Stimulated activated CD8-positive, alpha-beta memory T cell treated with anti-CD3 and anti-CD28 coated beads, Interleukin-7, amount 100 ng/mL, for 1 hour (primary cell): ENCODE results near the gene CGNL1.

Experiments used
- DNase-seq, 2 donors: peaks; one replicate each; pipeline ENCODE4 v3.0.0-alpha.2; 2020; ENCODE audit warnings: low read depth in 2 of 2

The CGNL1 gene

DNA sequence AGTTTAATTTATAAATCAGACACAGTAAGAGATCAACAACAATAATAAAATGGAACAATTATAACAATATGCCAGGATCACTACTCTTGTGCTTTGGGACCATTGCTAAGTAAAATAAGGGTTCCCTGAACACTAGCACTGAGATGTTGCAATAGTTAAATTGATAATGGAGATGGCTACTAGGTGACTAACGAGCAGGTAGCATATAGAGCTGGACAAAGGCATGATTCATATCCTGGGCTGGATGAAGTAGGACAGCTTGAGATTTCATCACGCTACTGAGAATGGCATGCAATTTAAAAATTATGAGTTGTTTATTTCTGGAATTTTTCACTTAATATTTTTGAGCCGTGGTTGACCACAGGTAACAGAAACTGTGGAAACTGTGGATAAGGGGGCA is 194.7 kb downstream of the CGNL1 start:
- no peak for DNase-seq

DNA sequence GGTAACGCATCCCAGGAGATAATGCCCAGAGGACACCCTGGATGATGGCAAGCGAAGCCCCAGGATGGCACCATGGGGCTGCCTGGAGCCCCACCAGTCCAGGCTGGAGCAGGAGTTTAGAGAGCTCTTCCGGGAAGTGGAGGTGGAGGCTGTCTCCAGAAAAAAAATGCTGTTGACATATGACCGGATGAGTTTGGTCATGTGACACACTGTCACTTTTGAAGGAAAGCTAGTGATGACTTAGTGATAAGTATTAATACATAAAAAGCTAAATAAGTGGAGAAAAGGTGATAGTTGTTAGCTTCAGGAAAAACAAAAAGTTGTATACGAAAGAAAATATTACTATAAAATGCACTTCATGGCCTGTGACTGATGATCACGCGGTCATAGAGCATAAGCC is 195.4 kb downstream of the CGNL1 start:
- no peak for DNase-seq

DNA sequence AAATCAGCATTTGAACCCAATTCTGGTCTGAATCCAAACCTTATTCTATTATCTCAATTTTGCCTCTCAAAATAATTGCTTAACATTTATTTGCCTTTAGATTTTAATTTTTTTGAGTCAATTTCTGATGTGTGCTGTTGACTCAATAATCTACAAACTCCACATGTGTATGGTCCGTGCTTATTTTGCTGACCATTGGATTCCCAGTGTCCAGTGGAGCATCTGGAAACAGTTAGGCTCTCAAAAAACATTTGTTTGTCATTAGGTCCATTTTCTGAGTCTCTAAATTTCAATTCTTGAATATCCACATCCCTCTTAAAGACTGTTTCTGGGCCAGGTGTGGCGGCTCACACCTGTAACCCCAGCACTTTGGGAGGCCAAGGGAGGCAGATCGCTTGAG is 196.2 kb downstream of the CGNL1 start:
- DNase-seq = no peak

DNA sequence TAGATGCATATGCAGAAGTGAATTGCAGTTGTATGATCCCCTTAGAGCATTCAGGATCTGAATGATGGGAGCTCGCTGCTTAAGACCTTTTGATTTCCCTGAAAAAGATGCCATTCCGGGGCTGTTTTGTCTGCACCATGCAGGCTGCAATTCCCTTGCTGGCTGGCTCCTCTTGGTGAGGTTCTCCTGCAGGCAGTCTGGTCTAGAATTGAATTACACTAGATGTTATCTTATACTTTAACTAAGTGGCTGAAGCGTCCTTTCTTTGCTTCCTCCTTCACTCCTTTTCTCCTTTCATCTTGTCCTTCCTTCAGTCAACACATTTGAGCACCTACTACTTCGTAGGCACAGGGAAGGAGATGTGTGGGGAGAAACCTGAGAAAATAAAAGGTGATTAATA is 196.8 kb downstream of the CGNL1 start:
- DNase-seq = no peak

DNA sequence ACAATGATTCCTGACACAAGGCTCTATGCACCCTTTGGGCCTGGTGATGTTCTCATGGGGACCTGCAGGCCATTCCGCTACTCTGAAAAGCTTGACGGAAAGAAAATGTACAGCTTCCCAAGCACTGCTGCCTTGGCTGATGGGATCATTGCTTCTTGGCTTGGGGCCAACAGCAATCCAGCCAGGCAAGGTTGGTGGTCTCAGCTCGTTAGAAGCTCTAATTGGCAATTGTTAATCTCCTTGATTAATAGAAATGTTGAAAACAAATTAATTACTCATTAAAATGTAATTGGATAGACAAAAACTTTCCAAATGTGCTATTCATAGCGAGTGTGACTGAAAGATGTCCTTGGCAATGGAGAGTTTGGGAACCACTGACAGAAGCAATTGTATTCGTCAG is 199.1 kb downstream of the CGNL1 start:
- no peak for DNase-seq

DNA sequence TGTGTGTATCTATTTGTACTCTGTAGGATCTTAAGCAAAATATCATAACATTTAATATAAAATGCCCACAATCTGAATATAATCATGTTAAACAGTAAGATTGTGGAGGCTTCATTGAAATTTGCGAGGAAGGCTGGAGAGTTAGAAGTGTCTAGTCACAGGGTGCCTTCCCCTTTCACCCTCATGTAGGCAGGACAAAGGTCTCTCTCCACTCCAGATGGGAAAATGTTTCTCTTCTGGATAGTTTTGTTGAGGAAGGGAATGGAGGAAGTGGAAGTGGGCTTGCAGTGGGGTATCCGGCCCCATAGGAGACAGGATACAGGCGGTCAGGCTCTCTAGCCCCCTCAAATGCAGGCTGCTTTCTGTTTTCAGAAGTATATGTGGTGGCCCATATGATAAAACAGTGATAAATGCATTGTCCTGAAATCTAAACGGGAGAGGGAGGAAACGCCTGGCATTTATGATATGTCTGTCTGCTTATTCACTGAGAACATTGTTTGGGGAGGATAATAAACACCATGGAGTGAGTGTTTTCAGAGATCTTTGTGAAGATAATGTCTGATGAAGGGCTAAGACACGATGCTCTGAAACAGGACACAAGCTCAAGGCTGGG is 202.1 kb downstream of the CGNL1 start:
- DNase-seq = no peak

DNA sequence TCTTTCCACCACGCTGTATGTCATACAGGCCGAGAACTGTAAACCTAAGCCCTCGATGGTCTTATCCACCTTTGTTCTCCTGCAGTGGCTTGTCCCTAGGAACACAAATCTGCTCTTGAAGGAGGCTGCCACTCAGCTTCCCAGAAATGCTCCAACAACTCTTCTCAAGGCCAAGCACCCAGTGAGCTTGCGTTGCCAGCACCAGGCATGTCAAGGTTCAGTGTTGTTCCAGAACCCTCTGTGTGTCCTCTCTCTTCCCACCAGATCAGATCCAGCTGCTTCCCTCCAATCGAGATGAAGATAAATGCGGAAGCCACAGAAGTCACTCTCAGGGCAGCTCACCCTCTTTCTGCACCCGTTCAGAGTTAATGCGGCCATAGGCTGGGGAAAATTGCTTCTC is 204.1 kb downstream of the CGNL1 start:
- no peak for DNase-seq

DNA sequence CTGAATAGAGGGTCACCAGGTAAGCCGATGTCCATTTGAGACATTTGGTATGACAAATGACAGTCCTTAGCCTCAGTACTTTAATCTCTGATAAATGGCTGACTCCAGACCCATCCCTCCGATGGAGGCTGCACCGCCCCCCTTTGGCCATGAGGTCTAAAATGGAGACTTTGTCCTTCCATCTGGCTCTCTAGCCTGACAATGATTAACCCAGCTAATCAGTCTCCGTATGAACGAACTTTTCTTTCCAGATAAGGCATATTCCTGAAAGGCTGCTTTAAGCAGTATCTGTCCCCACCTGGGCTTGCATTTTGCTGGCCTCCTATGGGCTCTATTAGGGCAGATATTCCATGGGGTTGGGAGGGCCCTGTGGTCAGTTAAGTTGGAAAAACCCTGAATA is 204.6 kb downstream of the CGNL1 start:
- DNase-seq = no peak

DNA sequence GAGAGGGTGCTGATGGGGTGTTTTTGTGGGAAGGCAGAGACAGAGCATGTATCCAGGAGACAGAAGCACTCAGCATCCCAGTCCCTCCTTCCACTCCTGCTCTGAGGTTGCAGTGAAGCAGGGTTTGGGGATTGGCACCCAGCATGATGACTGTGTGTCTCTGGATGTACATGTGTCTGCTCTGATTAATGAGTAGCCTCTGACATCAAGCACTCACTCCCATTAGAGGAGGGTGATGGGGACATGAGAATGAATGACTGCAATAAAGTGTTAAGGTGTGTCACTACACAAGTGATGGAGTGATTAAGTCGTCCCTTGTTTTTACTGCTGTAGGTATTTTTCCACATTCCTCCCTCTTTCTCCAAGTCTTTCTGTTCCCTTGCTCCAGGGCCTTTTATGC is 205.8 kb downstream of the CGNL1 start:
- no peak for DNase-seq

DNA sequence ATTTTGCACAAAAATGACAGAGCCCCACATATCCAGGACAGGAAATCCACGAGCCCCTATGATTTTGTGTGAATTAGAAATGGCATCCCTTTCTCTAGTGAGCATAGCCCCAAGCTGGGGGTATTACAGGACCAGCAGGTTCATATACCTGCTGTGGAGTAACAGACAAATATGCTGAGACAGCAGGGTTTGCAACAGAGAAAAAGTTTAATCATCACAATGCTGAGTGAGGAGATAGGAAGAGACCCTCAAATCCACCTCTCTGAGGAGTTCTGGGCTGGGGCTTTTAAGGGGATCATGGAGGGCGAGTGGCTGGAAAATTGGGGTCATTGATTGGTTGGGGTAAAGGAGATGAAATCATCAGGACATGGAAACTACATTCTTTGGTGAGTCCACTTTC is 207.0 kb downstream of the CGNL1 start:
- DNase-seq = no peak

DNA sequence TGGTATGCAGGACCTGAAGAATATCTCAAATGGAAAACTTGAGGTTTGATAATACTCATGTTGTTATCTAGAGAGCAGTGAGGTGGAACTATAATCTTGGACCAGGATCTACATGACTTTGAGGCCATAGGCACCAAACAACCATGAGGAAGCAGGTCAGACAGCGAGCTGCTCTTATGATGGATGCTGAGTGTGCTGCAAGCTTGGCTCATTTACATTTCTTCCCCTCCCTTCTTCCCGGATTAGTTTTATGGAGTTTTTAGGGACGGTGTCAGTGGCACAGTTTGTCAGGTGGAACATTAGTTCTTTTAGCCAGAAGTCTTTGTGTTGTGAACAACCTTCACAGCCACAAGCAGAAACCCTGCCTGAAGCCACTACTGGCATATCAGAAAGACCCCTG is 207.4 kb downstream of the CGNL1 start:
- DNase-seq = no peak

DNA sequence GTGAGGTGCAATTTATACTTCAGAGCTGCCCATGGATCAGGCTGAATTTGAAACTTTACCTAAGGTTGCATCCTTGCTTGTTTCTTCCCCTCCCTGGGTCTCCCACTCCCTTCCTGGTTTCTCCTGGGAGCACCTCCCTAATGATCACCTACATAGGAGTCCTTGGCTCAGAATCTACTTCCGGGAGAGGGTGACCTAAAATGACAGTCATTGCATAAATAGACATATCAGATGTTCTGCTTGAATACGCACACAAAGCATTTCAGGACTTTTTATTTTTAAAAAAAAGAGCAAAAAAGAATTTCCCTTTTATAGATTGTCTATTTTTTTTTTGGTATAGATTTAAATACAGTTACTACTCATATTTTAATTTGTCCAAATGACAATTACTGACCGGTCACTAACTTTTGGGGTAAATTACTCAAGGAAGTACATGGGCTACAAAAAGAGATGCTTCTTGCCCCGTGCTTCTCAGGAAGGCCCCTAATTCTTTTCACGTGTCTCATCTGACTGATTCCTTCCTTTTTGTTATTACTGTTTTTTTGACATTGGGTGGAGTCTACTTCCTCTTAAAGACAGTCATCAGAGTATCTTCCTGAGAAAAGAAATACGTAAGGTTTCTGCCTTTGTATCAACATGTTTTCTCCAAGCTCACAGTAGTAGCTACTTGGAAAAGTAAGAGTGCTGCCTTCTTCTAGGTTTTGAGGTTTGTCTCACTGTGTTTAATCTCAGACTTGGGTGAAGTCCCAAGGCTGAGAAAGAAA is 210.5 kb downstream of the CGNL1 start:
- DNase-seq = no peak

DNA sequence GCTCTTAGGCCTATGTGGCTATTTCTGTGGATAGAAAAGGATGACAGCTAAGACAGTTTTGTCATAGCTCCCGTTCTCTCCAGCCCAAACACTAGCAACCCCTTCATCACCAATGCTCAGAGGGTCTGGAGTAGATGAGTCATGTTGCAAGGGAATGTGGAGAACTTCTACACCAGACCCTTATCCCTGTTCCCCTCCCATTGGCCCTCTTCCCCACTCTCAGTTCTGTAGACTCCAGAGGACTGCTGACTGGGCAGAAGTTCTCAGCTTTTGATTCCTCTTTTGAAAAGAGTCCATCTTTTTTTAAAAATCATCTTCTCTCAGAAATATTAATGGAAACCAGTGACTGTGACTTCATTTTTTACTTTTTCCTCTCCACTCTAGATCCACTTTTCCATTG is 213.0 kb downstream of the CGNL1 start:
- no peak for DNase-seq

DNA sequence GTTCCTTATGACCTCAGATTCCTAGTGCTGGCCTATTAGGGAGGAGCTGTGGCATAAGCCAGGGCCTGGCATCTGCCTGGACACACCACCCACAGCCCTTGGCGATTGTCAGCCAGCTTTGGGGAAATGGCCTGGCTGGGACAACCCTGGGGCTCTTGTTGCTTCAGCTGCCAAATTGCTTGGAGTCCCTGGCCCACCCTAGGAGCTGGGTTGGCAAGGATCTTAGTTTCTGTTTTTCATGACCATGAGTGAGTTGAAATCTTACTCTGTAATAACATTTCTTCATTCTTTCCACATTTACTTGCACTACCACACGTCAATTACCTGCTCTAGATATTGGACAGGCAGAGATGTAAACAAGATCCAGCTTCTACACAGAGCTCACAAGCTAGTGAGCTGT is 213.4 kb downstream of the CGNL1 start:
- DNase-seq = no peak

DNA sequence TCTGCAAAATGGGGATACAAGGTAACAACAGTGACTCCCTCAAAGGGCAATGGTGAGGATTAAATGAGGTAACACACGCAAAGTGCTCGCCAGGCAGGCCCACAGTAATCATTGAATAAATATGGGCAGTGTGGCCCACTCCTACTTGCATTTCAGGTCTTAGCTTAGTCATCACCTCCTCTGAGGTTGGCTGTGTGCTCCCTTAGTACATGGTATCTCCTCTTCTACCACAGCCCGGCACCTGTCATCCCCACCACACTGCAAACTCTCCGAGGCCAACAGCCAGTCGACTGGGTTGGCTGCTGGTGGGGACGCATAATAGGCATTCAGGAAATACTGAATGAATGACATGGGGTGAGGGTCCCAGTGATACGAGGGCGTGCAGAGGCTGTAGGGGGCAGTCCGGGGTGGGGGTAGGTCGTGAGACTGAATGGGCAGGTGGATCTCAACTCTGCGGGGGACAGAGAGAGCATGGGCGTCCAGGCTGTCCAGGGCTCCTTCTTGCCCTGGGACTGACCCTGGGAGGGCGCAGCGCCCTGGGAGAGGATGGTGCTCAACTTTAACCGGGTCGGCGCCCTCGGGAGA is 215.0 kb downstream of the CGNL1 start:
- DNase-seq = no peak

DNA sequence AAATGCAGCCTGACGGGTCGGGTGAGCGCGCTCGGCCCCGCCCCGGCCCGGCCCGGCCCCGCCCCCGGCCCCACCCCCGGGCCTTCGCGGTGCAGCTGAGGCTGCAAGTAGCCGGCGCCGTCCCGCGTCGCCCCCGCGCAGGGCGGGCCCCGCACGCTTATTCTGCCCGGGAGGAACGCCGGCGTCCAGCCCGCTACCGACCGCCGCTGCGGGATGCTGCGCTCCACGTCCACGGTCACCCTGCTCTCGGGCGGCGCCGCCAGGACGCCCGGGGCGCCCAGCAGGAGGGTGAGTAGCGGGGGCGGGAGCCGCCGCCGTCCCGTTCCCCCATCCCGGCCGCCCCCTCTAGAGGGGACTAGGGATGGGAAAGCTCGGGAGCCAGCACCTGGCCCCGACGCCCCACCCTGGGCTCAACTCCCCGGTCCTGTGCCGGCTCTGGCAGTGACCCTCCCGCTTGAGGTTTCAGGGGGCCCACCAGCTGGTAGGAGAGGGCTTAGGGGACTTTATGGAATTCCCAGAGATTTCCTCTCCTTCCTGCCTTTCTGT is 215.6 kb downstream of the CGNL1 start, which contains the start of gene MYZAP:
TSS of gene MYZAP (plus strand) at position 83 of the 546 bp plus-strand sequence. CDS start at position 214, 131 bp downstream.
- no peak for DNase-seq

DNA sequence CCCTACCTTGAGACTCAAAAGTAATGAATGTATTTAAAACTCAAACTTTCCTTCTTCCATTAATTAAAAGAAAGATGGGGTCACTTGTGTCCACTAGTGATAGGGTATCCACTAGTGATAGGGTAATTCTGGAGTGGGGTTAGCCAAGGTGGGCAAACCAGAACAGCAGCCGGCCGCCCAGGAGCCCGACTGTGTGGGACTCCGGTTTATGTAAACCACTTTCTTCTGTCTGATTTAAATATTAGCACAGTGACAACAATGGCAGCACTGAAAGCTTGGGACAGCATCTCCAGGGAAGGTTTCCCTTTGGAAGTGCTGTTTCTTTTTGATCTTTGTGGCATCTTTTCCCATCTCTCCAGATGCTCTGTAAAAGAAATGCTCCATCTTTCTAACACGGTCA is 216.1 kb downstream of the CGNL1 start:
- no peak for DNase-seq

DNA sequence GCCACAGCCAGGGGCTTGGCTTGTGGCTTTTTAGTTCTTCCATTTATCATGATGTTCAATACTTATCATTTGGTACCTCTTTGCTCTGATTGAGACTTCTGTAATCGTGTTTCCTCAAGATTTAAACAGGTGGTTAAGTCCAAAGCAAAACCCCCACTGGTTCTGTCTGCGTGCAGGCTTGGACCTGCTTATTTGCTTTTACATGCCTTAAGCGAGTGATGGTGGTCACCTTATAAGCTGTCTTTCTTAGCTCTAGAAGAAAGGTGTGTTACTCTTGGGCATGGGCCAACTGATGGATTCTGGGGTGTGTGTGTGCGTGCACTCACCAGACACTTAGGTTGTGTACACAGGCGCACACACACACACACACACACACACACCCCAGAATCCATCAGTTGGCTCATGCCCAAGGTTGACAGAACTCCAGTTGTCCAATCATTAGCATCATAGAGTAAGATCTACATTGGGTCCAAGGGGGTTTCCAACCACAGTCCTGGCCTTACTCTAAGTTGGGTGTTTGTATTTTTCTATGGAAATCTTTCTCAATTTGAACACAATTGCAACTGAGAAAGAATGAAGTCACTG is 216.6 kb downstream of the CGNL1 start:
- DNase-seq = no peak

DNA sequence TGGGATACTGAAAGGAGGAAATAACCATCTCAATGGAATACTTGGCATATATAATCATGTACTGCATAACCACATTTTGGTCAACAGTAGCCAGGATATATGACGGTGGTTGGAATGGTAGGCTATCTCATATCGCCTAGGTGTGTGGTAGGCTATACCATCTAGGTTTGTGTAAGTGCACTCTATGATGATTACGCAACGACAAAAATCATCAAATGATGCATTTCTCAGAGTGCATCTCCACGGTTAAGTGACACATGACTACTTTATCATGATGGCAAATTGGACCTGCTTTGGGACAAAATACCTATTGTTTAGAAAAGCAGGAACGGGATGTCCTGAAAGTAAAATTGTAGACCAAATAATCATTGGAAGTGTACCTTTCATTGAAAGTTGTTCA is 218.2 kb downstream of the CGNL1 start:
- DNase-seq = no peak

DNA sequence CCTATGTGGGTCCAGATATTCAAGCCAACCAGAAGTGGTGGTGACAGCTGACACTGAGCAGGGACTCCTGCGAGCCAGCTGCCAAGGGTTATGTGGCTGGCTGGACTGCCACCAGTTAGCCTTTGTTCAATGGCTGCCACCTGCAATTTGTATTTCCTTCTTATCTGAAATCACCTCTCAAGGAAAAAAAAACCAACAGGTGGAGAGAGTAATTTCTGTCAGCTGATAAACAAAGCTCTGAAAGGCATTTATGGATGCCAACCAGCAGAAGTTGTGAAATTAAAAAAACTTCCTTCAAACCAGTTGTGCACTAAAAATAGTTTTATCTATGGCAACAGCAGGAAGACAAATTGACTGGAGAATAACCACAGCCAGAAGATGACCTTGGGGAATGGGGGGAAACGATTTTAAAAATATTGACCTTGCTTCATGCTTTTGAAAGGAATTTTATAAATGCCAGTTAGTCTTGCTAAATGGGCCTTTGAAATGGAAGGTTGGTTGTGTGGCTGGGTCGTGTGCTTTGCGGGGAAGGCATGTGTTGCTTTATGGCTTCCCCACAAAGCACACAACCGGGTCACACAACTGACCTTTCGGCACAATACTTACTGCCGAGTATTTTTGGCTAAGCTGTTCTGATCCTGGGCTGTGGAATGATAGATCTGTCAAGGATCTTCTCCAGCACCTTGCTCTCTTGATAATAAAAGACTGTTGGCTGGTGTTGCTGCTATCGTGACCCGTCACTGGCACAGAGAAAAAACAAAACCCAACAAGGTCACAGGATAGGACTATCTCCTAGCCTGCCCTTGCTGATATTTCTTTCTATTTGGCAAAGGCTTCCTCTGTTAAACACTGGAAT is 218.9 kb downstream of the CGNL1 start:
- DNase-seq = no peak

DNA sequence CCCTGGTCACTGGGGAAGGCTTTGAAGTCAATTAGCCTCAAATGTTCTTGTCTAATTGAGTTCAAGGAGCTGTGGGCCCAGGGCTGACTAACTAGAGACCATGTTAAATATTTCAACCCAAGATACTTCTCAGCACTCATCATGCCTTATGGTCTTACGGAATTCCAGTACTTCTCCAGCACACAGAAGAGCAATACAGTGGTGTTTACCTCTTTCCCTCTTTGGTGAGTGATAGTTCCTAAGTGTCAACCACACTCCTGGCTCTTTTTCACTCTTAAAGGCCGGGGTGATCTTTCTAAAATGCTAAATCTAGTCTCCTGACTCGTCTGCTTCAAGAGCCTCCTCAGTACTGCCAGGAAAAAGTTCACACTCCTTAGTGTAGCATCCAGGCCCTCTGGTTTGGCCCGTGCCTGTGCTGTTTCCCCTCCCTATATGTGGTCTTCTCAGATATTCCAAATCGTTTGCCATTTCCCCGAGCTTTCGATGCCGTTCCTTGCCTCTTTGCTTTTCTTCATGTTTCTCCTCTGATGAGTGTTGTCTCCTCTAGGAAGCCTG is 220.1 kb downstream of the CGNL1 start:
- DNase-seq = no peak
